ENCODE results near the gene BAAT. TPM values are rescaled to one million over a fixed set of nuclear protein-coding genes. Genes with fewer than 3 reads are reported as not detected.

The BAAT gene
- total RNA-seq, 1 donor from 2014 or later, result not detected

DNA sequence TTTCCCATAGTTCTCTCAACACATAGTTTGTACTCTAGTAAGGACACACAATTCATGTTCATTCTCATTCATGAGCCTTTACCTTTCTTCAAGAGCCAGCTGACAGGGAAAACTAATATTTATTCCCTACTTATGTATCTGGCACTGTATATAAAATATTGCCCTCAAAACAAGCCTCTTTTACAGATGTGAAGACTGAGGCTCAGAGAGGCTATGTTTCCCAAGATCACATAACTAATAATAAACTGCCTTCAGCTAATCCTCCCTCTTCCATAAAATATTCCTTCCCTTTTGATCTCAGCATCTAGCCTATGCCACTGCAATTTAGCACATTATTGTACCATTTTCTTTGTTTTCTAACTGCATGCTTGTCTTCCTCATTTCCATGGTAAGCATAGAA, 32.6 kb upstream of the BAAT start:
- Mint-ChIP-seq H3K4me1 (ENCODE audit: low read depth) (no peaks in the 10 kb centered on the region), H3K27me3 (ENCODE audit: low read depth) (no peaks in the 10 kb centered on the region), H3K9me3 (peaks cover 54% of the 10 kb centered on the region), H3K36me3 (ENCODE audit: low read depth) (peaks cover 15% of the 10 kb centered on the region), H3K4me3 (ENCODE audit: low read depth) (no peak overlapping the region), H3K27ac (no peak overlapping the region)
- intact Hi-C loops (cut with micrococcal nuclease), result no loop called here
- DNase-seq (ENCODE audit: low spot score), result no peak

DNA sequence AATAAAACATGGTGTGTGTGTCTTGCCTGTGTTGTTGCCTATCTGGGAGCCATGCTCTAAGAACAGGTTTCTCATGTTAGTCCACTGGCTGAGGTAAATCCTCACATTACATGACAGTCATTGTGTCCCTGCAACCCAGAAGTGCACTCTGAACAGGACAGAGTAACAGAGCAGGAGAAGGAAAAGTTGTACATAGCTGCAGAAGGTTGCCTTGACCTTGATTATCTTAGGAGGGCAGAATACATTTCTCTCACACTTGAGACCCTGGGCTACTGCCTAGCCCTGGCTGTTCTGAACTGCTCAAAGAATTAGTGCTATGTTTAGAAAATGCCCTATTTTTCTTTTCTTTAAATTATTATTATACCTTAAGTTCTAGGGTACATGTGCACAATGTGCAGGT, 30.8 kb upstream of the BAAT start:
- peaks cover 17% of the 10 kb centered on the region for H3K36me3 Mint-ChIP-seq (ENCODE audit: low read depth)
- intact Hi-C loops (cut with micrococcal nuclease), result no loop called here
- H3K4me3 Mint-ChIP-seq (ENCODE audit: low read depth), result no peak overlapping the region
- peaks cover 63% of the 10 kb centered on the region for H3K9me3 Mint-ChIP-seq
- no peaks in the 10 kb centered on the region for H3K4me1 Mint-ChIP-seq (ENCODE audit: low read depth)
- no peak overlapping the region for H3K27ac Mint-ChIP-seq
- H3K27me3 Mint-ChIP-seq (ENCODE audit: low read depth), result no peaks in the 10 kb centered on the region
- DNase-seq (ENCODE audit: low spot score), result no peak

GRCh38 chr9:101414839-101415238, 30.0 kb upstream of the BAAT start:
- peaks cover 67% of the 10 kb centered on the region for H3K9me3 Mint-ChIP-seq
- DNase-seq (ENCODE audit: low spot score), result no peak
- no peak overlapping the region for H3K4me3 Mint-ChIP-seq (ENCODE audit: low read depth)
- peaks cover 21% of the 10 kb centered on the region for H3K36me3 Mint-ChIP-seq (ENCODE audit: low read depth)
- no peaks in the 10 kb centered on the region for H3K4me1 Mint-ChIP-seq (ENCODE audit: low read depth)
- H3K27me3 Mint-ChIP-seq (ENCODE audit: low read depth), result no peaks in the 10 kb centered on the region
- intact Hi-C loops (cut with micrococcal nuclease), result no loop called here
- no peak overlapping the region for H3K27ac Mint-ChIP-seq

- intact Hi-C loops (cut with micrococcal nuclease), result no loop called here
- DNase-seq (ENCODE audit: low spot score), result no peak
- H3K4me3 Mint-ChIP-seq (ENCODE audit: low read depth), result no peak overlapping the region
- H3K4me1 Mint-ChIP-seq (ENCODE audit: low read depth), result no peaks in the 10 kb centered on the region
- peaks cover 85% of the 10 kb centered on the region for H3K9me3 Mint-ChIP-seq
- no peaks in the 10 kb centered on the region for H3K27me3 Mint-ChIP-seq (ENCODE audit: low read depth)
- peaks cover 76% of the 10 kb centered on the region for H3K36me3 Mint-ChIP-seq (ENCODE audit: low read depth)
- no peak overlapping the region for H3K27ac Mint-ChIP-seq
These were observed 24.3 kb upstream of the BAAT start for GRCh38 chr9:101409079-101409477.

- no peaks in the 10 kb centered on the region for H3K27me3 Mint-ChIP-seq (ENCODE audit: low read depth)
- intact Hi-C loops (cut with micrococcal nuclease), result no loop called here
- no peaks in the 10 kb centered on the region for H3K4me1 Mint-ChIP-seq (ENCODE audit: low read depth)
- H3K4me3 Mint-ChIP-seq (ENCODE audit: low read depth), result no peak overlapping the region
- no peak overlapping the region for H3K27ac Mint-ChIP-seq
- peaks cover 86% of the 10 kb centered on the region for H3K9me3 Mint-ChIP-seq
- DNase-seq (ENCODE audit: low spot score), result no peak
- peaks cover 79% of the 10 kb centered on the region for H3K36me3 Mint-ChIP-seq (ENCODE audit: low read depth)
These were observed 23.7 kb upstream of the BAAT start for GRCh38 chr9:101408374-101409078.

- Mint-ChIP-seq H3K36me3 (ENCODE audit: low read depth) (peaks cover 87% of the 10 kb centered on the region), H3K4me1 (ENCODE audit: low read depth) (peaks cover 27% of the 10 kb centered on the region), H3K9me3 (peaks cover 72% of the 10 kb centered on the region), H3K27me3 (ENCODE audit: low read depth) (no peaks in the 10 kb centered on the region), H3K27ac (no peak overlapping the region), H3K4me3 (ENCODE audit: low read depth) (no peak overlapping the region)
- intact Hi-C loops (cut with micrococcal nuclease), result no loop called here
- no peak for DNase-seq (ENCODE audit: low spot score)
These were observed 18.9 kb upstream of the BAAT start for GRCh38 chr9:101403516-101404285.

DNA sequence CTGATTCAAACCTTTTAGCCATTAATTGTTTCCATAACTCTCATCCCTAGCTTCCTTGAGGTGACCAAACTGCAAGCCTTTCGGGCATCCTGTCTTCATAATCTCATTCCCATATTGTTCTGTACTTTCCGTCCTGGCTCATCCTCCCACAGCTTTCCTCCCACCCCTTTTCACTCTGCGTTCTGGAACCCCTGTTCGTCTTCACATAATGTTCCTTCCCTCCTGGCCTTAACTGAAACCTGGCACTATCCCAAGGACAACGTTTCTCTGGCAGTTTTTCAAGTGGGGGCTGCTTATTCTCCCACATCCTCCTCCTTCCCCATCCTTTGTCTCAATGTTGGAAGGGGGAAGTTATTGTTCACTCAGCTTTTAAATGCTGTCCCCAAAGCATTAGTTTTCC, 15.3 kb upstream of the BAAT start:
- H3K27ac Mint-ChIP-seq, result peak overlapping the region; percentile 5
- peaks cover 44% of the 10 kb centered on the region for H3K9me3 Mint-ChIP-seq
- H3K4me1 Mint-ChIP-seq (ENCODE audit: low read depth), result peaks cover 40% of the 10 kb centered on the region
- intact Hi-C loops (cut with micrococcal nuclease), result no loop called here
- no peaks in the 10 kb centered on the region for H3K27me3 Mint-ChIP-seq (ENCODE audit: low read depth)
- DNase-seq (ENCODE audit: low spot score), result no peak
- H3K36me3 Mint-ChIP-seq (ENCODE audit: low read depth), result peaks cover 77% of the 10 kb centered on the region
- peak overlapping the region; percentile 73 for H3K4me3 Mint-ChIP-seq (ENCODE audit: low read depth)

DNA sequence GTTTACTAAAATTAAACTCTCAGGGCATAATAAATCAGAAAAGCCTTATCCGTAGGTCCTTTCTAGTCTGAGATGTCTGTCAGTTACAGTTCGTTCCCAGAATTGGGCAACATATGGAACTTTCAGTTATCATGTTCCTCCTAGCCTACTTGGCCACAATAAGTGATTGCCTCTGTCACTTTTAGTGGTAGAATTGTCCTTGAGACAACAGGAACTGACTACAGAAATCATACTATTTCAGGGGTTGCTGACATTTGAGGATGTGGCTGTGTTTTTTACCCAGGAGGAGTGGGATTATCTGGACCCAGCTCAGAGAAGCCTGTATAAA, 14.8 kb upstream of the BAAT start:
- DNase-seq (ENCODE audit: low spot score), result no peak
- Mint-ChIP-seq H3K27me3 (ENCODE audit: low read depth) (no peaks in the 10 kb centered on the region), H3K9me3 (peaks cover 43% of the 10 kb centered on the region), H3K27ac (peak overlapping the region; percentile 96), H3K4me1 (ENCODE audit: low read depth) (peaks cover 40% of the 10 kb centered on the region), H3K36me3 (ENCODE audit: low read depth) (peaks cover 77% of the 10 kb centered on the region), H3K4me3 (ENCODE audit: low read depth) (peak overlapping the region; percentile 94)
- intact Hi-C loops (cut with micrococcal nuclease), result loop anchor here (5.0 to 10.0 kb wide), 2 partner anchors 797 to 1045 kb away; partner anchors contain the start of gene TEX10

- Mint-ChIP-seq H3K27me3 (ENCODE audit: low read depth) (no peaks in the 10 kb centered on the region), H3K27ac (peak overlapping the region; percentile 96), H3K9me3 (peaks cover 43% of the 10 kb centered on the region), H3K36me3 (ENCODE audit: low read depth) (peaks cover 77% of the 10 kb centered on the region), H3K4me1 (ENCODE audit: low read depth) (peaks cover 41% of the 10 kb centered on the region), H3K4me3 (ENCODE audit: low read depth) (peak overlapping the region; percentile 94)
- no peak for DNase-seq (ENCODE audit: low spot score)
- intact Hi-C loops (cut with micrococcal nuclease), result loop anchor here (1.0 to 10.0 kb wide), 3 partner anchors 134 to 1044 kb away; partner anchors contain the start of genes RNF20 and TEX10
These were observed 14.3 kb upstream of the BAAT start for GRCh38 chr9:101398930-101399642.

- Mint-ChIP-seq H3K4me1 (ENCODE audit: low read depth) (peaks cover 41% of the 10 kb centered on the region), H3K4me3 (ENCODE audit: low read depth) (peak within 1 kb of the TSS; percentile 94), H3K27me3 (ENCODE audit: low read depth) (no peaks in the 10 kb centered on the region), H3K9me3 (peaks cover 43% of the 10 kb centered on the region), H3K36me3 (ENCODE audit: low read depth) (peaks cover 77% of the 10 kb centered on the region), H3K27ac (peak within 1 kb of the TSS; percentile 96)
- peak; percentile 95 for DNase-seq (ENCODE audit: low spot score)
- intact Hi-C loops (cut with micrococcal nuclease), result loop anchor here (1.0 to 10.0 kb wide), 3 partner anchors 135 to 1043 kb away; partner anchors contain the start of genes RNF20 and TEX10
These were observed 13.5 kb upstream of the BAAT start, which contains the start of the genes MRPL50 and ZNF189 for GRCh38 chr9:101398068-101398929. TSS of gene MRPL50 (minus strand) at chr9:101398618. CDS start at chr9:101398592, 26 bp downstream. TSS of gene ZNF189 (plus strand) at chr9:101398851. CDS start at chr9:101399157, 306 bp downstream.

- H3K27me3 Mint-ChIP-seq (ENCODE audit: low read depth), result no peaks in the 10 kb centered on the region
- DNase-seq (ENCODE audit: low spot score), result no peak
- peaks cover 43% of the 10 kb centered on the region for H3K9me3 Mint-ChIP-seq
- H3K27ac Mint-ChIP-seq, result peak overlapping the region; percentile 96
- peaks cover 41% of the 10 kb centered on the region for H3K4me1 Mint-ChIP-seq (ENCODE audit: low read depth)
- peaks cover 77% of the 10 kb centered on the region for H3K36me3 Mint-ChIP-seq (ENCODE audit: low read depth)
- intact Hi-C loops (cut with micrococcal nuclease), result loop anchor here (1.0 to 10.0 kb wide), 3 partner anchors 136 to 1043 kb away; partner anchors contain the start of genes RNF20 and TEX10
- H3K4me3 Mint-ChIP-seq (ENCODE audit: low read depth), result peak overlapping the region; percentile 94
These were observed 12.9 kb upstream of the BAAT start for GRCh38 chr9:101397746-101398067.

- Mint-ChIP-seq H3K36me3 (ENCODE audit: low read depth) (peaks cover 78% of the 10 kb centered on the region), H3K27ac (no peak overlapping the region), H3K27me3 (ENCODE audit: low read depth) (no peaks in the 10 kb centered on the region), H3K9me3 (peaks cover 43% of the 10 kb centered on the region), H3K4me1 (ENCODE audit: low read depth) (peaks cover 25% of the 10 kb centered on the region), H3K4me3 (ENCODE audit: low read depth) (no peak overlapping the region)
- intact Hi-C loops (cut with micrococcal nuclease), result loop anchor here (5.0 to 10.0 kb wide), 2 partner anchors 792 to 1040 kb away; partner anchors contain the start of gene TEX10
- DNase-seq (ENCODE audit: low spot score), result no peak
These were observed 9.9 kb upstream of the BAAT start for GRCh38 chr9:101394687-101395086.
